SH-SY5Y (cell line): ENCODE measurements around the gene SCYL3.

ENCODE experiments used
- GATA2 ChIP-seq: IDR thresholded peaks from 2 replicates; pipeline ENCODE4 v1.6.1; 2011; ENCODE audit warnings: mild to moderate bottlenecking, low read depth, low read length
- GATA3 ChIP-seq: IDR thresholded peaks from 2 replicates; pipeline ENCODE4 v1.6.1; 2011; ENCODE audit warnings: low read depth, mild to moderate bottlenecking, low read length, moderate library complexity

DNA sequence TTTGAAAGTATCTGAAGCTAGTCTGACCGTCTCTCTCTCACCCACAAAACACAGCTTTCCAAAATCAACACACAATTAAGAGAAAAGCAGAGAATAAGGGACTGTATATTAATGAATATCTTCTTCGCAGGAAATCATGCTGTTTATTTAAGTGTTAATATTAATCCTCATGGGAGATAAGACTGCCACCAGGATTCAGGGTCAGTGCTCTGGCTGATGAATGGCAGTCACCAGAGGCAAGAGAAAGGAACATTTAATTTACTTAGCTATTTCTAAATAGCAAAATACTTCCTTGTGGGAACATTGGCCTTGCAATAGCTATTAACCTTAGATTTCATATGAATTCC lies 2.2 kb downstream of the SCYL3 start:
- TF ChIP-seq GATA3 (no peak), GATA2 (no peak)
